ENCODE data around the gene DPT.
A peak's percentile ranks its signal among the peaks of the same experiment; 100 is the strongest.

The DPT gene

GRCh38 chr1:168759077-168759476 lies 30.1 kb upstream of the DPT start:
- H2BK12ac ChIP-seq (ENCODE audit: low read length in 2 of 2): no peak overlapping the region
- H3K4me1 ChIP-seq (ENCODE audit: control insufficient read depth, insufficient read depth, low read depth, low read length): peaks cover 6% of the 10 kb centered on the region
- peaks cover 0 to 12% of the 10 kb centered on the region in 2 experiments for H3K27me3 ChIP-seq (ENCODE audit: control insufficient read depth in 1 of 2, insufficient read depth in 1 of 2, low read length in 2 of 2)
- H3K27ac ChIP-seq (ENCODE audit: low read length, poor library complexity, severe bottlenecking): no peak overlapping the region
- no peak overlapping the region for H2AFZ ChIP-seq (ENCODE audit: low read depth, low read length)
- H3K4me2 ChIP-seq (ENCODE audit: low read length, poor library complexity, severe bottlenecking): no peak overlapping the region
- no peak for DNase-seq
- no peak overlapping the region for H3K4me3 ChIP-seq (ENCODE audit: insufficient read depth in 1 of 2, low read depth in 1 of 2, low read length in 2 of 2)
- no peak overlapping the region for H3K23ac ChIP-seq (ENCODE audit: low read length in 2 of 2)
- no peak overlapping the region for H2AK5ac ChIP-seq (ENCODE audit: low read length, severe bottlenecking)
- no peak overlapping the region for H2BK120ac ChIP-seq (ENCODE audit: low read depth, low read length)
- 59% methylated on average over 2 of the region's 3 CpGs for WGBS
- H3K79me1 ChIP-seq (replicated peaks; ENCODE audit: low read length, poor library complexity, severe bottlenecking): no peaks in the 10 kb centered on the region
- no peak overlapping the region for H4K91ac ChIP-seq (ENCODE audit: low read length)
- H3K36me3 ChIP-seq (ENCODE audit: control insufficient read depth in 1 of 2, insufficient read depth in 2 of 2, low read depth in 1 of 2, low read length in 2 of 2): no peaks in the 10 kb centered on the region
- no peak overlapping the region for H3K4ac ChIP-seq (ENCODE audit: low read depth in 1 of 2, low read length in 2 of 2)
- no peak overlapping the region for H3K18ac ChIP-seq (ENCODE audit: low read depth in 1 of 2, low read length in 2 of 2)
- H2BK5ac ChIP-seq (ENCODE audit: low read depth, low read length, poor library complexity, severe bottlenecking): no peak overlapping the region
- no peak overlapping the region for H2BK15ac ChIP-seq (ENCODE audit: low read depth, poor library complexity, severe bottlenecking)
- H3K9me3 ChIP-seq (ENCODE audit: control insufficient read depth, low read length): no peaks in the 10 kb centered on the region
- no peak overlapping the region for H3K14ac ChIP-seq (ENCODE audit: low read length in 2 of 2)
- H3K9ac ChIP-seq (ENCODE audit: low read length): no peak overlapping the region
- H4K8ac ChIP-seq (ENCODE audit: low read length): no peak overlapping the region

GRCh38 chr1:168758503-168758902 lies 29.5 kb upstream of the DPT start:
- H3K36me3 ChIP-seq (ENCODE audit: control insufficient read depth in 1 of 2, insufficient read depth in 2 of 2, low read depth in 1 of 2, low read length in 2 of 2): no peaks in the 10 kb centered on the region
- no peak overlapping the region for H3K14ac ChIP-seq (ENCODE audit: low read length in 2 of 2)
- no peak overlapping the region for H2BK5ac ChIP-seq (ENCODE audit: low read depth, low read length, poor library complexity, severe bottlenecking)
- H3K27me3 ChIP-seq (ENCODE audit: control insufficient read depth in 1 of 2, insufficient read depth in 1 of 2, low read length in 2 of 2): peaks cover 0 to 12% of the 10 kb centered on the region in 2 experiments
- no peak overlapping the region for H2BK12ac ChIP-seq (ENCODE audit: low read length in 2 of 2)
- no peak overlapping the region for H3K4ac ChIP-seq (ENCODE audit: low read depth in 1 of 2, low read length in 2 of 2)
- H3K79me1 ChIP-seq (replicated peaks; ENCODE audit: low read length, poor library complexity, severe bottlenecking): no peaks in the 10 kb centered on the region
- H3K27ac ChIP-seq (ENCODE audit: low read length, poor library complexity, severe bottlenecking): no peak overlapping the region
- H4K8ac ChIP-seq (ENCODE audit: low read length): no peak overlapping the region
- no peak overlapping the region for H2AFZ ChIP-seq (ENCODE audit: low read depth, low read length)
- H3K9ac ChIP-seq (ENCODE audit: low read length): no peak overlapping the region
- H3K4me1 ChIP-seq (ENCODE audit: control insufficient read depth, insufficient read depth, low read depth, low read length): peaks cover 6% of the 10 kb centered on the region
- H3K23ac ChIP-seq (ENCODE audit: low read length in 2 of 2): no peak overlapping the region
- H4K91ac ChIP-seq (ENCODE audit: low read length): no peak overlapping the region
- no peak overlapping the region for H2BK15ac ChIP-seq (ENCODE audit: low read depth, poor library complexity, severe bottlenecking)
- no peak overlapping the region for H3K4me3 ChIP-seq (ENCODE audit: insufficient read depth in 1 of 2, low read depth in 1 of 2, low read length in 2 of 2)
- no peak overlapping the region for H3K4me2 ChIP-seq (ENCODE audit: low read length, poor library complexity, severe bottlenecking)
- H3K18ac ChIP-seq (ENCODE audit: low read depth in 1 of 2, low read length in 2 of 2): no peak overlapping the region
- H2AK5ac ChIP-seq (ENCODE audit: low read length, severe bottlenecking): no peak overlapping the region
- H3K9me3 ChIP-seq (ENCODE audit: control insufficient read depth, low read length): no peaks in the 10 kb centered on the region
- WGBS: no CpG with 5 or more reads among the region's 1 CpG
- no peak overlapping the region for H2BK120ac ChIP-seq (ENCODE audit: low read depth, low read length)
- no peak for DNase-seq

GRCh38 chr1:168755800-168756418 lies 26.9 kb upstream of the DPT start:
- Histone ChIP-seq H3K4ac (ENCODE audit: low read depth in 1 of 2, low read length in 2 of 2) (no peak overlapping the region), H3K14ac (ENCODE audit: low read length in 2 of 2) (no peak overlapping the region), H3K23ac (ENCODE audit: low read length in 2 of 2) (no peak overlapping the region), H3K27me3 (ENCODE audit: control insufficient read depth in 1 of 2, insufficient read depth in 1 of 2, low read length in 2 of 2) (peaks cover 0 to 12% of the 10 kb centered on the region in 2 experiments), H4K8ac (ENCODE audit: low read length) (no peak overlapping the region), H3K4me2 (ENCODE audit: low read length, poor library complexity, severe bottlenecking) (no peak overlapping the region), H3K27ac (ENCODE audit: low read length, poor library complexity, severe bottlenecking) (no peak overlapping the region), H2BK120ac (ENCODE audit: low read depth, low read length) (no peak overlapping the region), H3K18ac (ENCODE audit: low read depth in 1 of 2, low read length in 2 of 2) (no peak overlapping the region), H2AK5ac (ENCODE audit: low read length, severe bottlenecking) (peak overlapping the region; percentile 30), H2BK5ac (ENCODE audit: low read depth, low read length, poor library complexity, severe bottlenecking) (no peak overlapping the region), H3K9me3 (ENCODE audit: control insufficient read depth, low read length) (no peaks in the 10 kb centered on the region), H2BK15ac (ENCODE audit: low read depth, poor library complexity, severe bottlenecking) (no peak overlapping the region), H3K4me3 (ENCODE audit: insufficient read depth in 1 of 2, low read depth in 1 of 2, low read length in 2 of 2) (no peak overlapping the region), H3K79me1 (replicated peaks; ENCODE audit: low read length, poor library complexity, severe bottlenecking) (no peaks in the 10 kb centered on the region), H3K9ac (ENCODE audit: low read length) (no peak overlapping the region), H3K4me1 (ENCODE audit: control insufficient read depth, insufficient read depth, low read depth, low read length) (peaks cover 8% of the 10 kb centered on the region), H4K91ac (ENCODE audit: low read length) (no peak overlapping the region), H2AFZ (ENCODE audit: low read depth, low read length) (no peak overlapping the region), H2BK12ac (ENCODE audit: low read length in 2 of 2) (no peak overlapping the region), H3K36me3 (ENCODE audit: control insufficient read depth in 1 of 2, insufficient read depth in 2 of 2, low read depth in 1 of 2, low read length in 2 of 2) (no peaks in the 10 kb centered on the region)
- WGBS: 13% methylated on average over 5 of the region's 5 CpGs
- no peak for DNase-seq

GRCh38 chr1:168752171-168752832 lies 23.3 kb upstream of the DPT start:
- Histone ChIP-seq H2BK5ac (ENCODE audit: low read depth, low read length, poor library complexity, severe bottlenecking) (no peak overlapping the region), H3K36me3 (ENCODE audit: control insufficient read depth in 1 of 2, insufficient read depth in 2 of 2, low read depth in 1 of 2, low read length in 2 of 2) (no peaks in the 10 kb centered on the region), H3K23ac (ENCODE audit: low read length in 2 of 2) (no peak overlapping the region), H4K8ac (ENCODE audit: low read length) (peak overlapping the region; percentile 30), H3K4me1 (ENCODE audit: control insufficient read depth, insufficient read depth, low read depth, low read length) (peaks cover 7% of the 10 kb centered on the region), H2BK120ac (ENCODE audit: low read depth, low read length) (no peak overlapping the region), H3K9me3 (ENCODE audit: control insufficient read depth, low read length) (no peaks in the 10 kb centered on the region), H2BK12ac (ENCODE audit: low read length in 2 of 2) (no peak overlapping the region), H3K4me2 (ENCODE audit: low read length, poor library complexity, severe bottlenecking) (peak overlapping the region; percentile 23), H2AK5ac (ENCODE audit: low read length, severe bottlenecking) (peak overlapping the region; percentile 16), H3K14ac (ENCODE audit: low read length in 2 of 2) (no peak overlapping the region), H3K4ac (ENCODE audit: low read depth in 1 of 2, low read length in 2 of 2) (no peak overlapping the region), H2AFZ (ENCODE audit: low read depth, low read length) (no peak overlapping the region), H3K9ac (ENCODE audit: low read length) (no peak overlapping the region), H2BK15ac (ENCODE audit: low read depth, poor library complexity, severe bottlenecking) (no peak overlapping the region), H3K18ac (ENCODE audit: low read depth in 1 of 2, low read length in 2 of 2) (no peak overlapping the region), H4K91ac (ENCODE audit: low read length) (no peak overlapping the region), H3K4me3 (ENCODE audit: insufficient read depth in 1 of 2, low read depth in 1 of 2, low read length in 2 of 2) (no peak overlapping the region), H3K27ac (ENCODE audit: low read length, poor library complexity, severe bottlenecking) (no peak overlapping the region), H3K27me3 (ENCODE audit: control insufficient read depth in 1 of 2, insufficient read depth in 1 of 2, low read length in 2 of 2) (peaks cover 0 to 17% of the 10 kb centered on the region in 2 experiments), H3K79me1 (replicated peaks; ENCODE audit: low read length, poor library complexity, severe bottlenecking) (no peaks in the 10 kb centered on the region)
- no CpG with 5 or more reads among the region's 8 CpGs for WGBS
- peak; percentile 51 for DNase-seq
